ENCODE results near the gene DNAJC18.

Gene DNAJC18

DNA sequence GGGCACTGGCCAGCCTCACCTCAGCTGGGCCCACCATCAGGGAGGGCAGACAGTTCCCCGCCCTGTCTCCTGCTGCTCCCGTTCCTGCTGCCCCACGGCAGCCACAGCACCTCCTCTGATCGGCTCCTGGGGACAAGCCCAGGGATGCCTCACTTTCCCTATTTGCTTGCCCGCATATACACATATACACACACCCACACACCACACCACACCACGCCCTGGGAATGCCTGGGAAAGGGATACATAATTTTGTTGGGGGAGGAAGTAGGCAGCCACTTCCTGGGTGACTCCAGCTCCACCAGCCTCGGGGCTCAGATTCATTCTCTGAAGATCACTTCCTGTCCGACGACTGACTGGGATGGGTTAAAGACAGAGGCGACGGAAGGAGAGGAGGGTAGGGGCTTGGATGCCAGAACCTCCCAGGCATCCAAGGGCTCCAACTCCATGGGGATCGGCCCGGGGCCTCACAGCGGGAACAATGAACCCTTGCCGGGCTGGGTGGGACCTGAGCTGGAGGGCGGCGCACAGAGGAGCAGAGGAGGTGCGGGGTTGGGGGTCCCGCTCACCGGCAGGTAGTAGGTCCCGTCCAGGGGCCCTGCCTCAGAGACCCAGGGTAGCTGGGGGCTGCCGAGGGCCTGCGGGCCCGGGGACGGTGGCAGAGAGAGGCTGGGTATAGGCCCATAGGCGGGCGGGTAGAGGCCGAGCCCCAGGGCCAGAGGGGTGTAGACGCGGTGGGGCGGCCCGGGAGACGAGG, 47.6 kb downstream of the DNAJC18 start:
- peak overlapping the region; percentile 70 for H2AFZ ChIP-seq (ENCODE audit: low read depth, low read length)
- no peaks in the 10 kb centered on the region for H3K27me3 ChIP-seq (ENCODE audit: insufficient read depth, low read length, poor library complexity)
- ATAC-seq (ENCODE audit: insufficient read depth, low read depth) (peak; percentile 12), DNase-seq (peak; percentile 80)
- peaks cover 92% of the 10 kb centered on the region for H3K79me2 ChIP-seq (ENCODE audit: insufficient read depth, low read length)
- peak overlapping the region; percentile 87 for H3K9ac ChIP-seq (ENCODE audit: low read depth, low read length)
- peak overlapping the region; percentile 96 for H3K4me2 ChIP-seq (ENCODE audit: insufficient read depth, low read length)
- H3K9me3 ChIP-seq (ENCODE audit: insufficient read depth, low read length, severe bottlenecking), result no peaks in the 10 kb centered on the region
- peaks cover 72% of the 10 kb centered on the region for H3K4me1 ChIP-seq (ENCODE audit: insufficient read depth, low read length)
- H3K27ac ChIP-seq (ENCODE audit: low read length), result peak overlapping the region; percentile 99
- H3K36me3 ChIP-seq (ENCODE audit: insufficient read depth, low read length), result peaks cover 57% of the 10 kb centered on the region
- H3K4me3 ChIP-seq (ENCODE audit: low read depth in 1 of 2, low read length in 2 of 2), result peak overlapping the region; percentile 65 to 75
- H4K20me1 ChIP-seq (ENCODE audit: insufficient read depth, low read length), result peaks cover 44% of the 10 kb centered on the region
- TF ChIP-seq, protein P1, sequence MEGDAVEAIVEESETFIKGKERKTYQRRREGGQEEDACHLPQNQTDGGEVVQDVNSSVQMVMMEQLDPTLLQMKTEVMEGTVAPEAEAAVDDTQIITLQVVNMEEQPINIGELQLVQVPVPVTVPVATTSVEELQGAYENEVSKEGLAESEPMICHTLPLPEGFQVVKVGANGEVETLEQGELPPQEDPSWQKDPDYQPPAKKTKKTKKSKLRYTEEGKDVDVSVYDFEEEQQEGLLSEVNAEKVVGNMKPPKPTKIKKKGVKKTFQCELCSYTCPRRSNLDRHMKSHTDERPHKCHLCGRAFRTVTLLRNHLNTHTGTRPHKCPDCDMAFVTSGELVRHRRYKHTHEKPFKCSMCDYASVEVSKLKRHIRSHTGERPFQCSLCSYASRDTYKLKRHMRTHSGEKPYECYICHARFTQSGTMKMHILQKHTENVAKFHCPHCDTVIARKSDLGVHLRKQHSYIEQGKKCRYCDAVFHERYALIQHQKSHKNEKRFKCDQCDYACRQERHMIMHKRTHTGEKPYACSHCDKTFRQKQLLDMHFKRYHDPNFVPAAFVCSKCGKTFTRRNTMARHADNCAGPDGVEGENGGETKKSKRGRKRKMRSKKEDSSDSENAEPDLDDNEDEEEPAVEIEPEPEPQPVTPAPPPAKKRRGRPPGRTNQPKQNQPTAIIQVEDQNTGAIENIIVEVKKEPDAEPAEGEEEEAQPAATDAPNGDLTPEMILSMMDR (IDR thresholded peaks at IDR 0.05; ENCODE audit: borderline replicate concordance, extremely low read depth, low read length, poor library complexity, severe bottlenecking), result no peak
- no peak for TF ChIP-seq EZH2 (IDR thresholded peaks at IDR 0.05; ENCODE audit: borderline replicate concordance, low read depth, low read length, severe bottlenecking)

DNA sequence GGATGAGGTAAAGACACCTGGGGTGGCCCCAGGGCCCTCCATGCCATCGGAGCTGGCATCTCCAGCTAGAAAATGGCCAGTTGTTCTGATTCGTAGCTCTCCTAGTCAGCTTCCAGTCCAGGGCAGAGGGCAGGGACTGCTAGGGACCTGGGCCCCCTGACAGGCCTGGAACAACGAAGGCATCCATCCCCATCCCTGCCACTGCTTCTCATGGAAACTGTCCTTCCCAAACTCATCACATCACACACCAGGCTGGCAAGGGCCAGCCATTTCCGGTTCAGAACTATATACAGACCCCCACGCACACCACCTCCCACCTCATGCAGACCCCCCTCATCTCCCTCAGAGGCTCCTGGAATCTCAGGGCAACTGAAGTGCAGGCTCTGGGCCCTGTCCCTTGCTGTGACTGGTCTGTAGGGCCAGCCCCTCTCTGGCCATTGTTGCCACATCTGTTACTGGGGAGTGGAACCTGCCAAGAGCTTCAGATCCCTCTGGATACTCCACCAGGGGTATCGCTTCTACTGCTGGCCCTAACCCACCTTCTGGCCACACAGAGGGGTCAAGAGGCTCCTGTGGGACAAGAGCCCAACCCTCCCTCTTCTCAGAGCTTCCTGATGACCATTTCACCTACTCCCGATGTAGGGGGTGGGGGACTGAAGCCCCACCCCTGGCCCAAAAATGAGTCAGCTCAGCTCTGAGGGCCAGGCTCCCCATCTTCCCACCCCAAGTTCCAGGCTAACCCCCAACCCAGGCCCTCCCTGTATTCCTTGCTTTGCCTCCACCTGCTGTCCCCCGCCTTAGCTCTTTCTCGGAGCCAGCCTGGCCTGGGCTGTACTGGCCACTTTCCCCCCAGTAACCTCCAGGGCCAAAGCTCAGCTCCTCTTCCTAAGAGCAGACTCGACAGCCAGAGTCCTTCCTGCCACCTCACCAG, 48.4 kb downstream of the DNAJC18 start:
- peak overlapping the region; percentile 96 for H3K4me2 ChIP-seq (ENCODE audit: insufficient read depth, low read length)
- H3K27ac ChIP-seq (ENCODE audit: low read length), result peak overlapping the region; percentile 99

DNA sequence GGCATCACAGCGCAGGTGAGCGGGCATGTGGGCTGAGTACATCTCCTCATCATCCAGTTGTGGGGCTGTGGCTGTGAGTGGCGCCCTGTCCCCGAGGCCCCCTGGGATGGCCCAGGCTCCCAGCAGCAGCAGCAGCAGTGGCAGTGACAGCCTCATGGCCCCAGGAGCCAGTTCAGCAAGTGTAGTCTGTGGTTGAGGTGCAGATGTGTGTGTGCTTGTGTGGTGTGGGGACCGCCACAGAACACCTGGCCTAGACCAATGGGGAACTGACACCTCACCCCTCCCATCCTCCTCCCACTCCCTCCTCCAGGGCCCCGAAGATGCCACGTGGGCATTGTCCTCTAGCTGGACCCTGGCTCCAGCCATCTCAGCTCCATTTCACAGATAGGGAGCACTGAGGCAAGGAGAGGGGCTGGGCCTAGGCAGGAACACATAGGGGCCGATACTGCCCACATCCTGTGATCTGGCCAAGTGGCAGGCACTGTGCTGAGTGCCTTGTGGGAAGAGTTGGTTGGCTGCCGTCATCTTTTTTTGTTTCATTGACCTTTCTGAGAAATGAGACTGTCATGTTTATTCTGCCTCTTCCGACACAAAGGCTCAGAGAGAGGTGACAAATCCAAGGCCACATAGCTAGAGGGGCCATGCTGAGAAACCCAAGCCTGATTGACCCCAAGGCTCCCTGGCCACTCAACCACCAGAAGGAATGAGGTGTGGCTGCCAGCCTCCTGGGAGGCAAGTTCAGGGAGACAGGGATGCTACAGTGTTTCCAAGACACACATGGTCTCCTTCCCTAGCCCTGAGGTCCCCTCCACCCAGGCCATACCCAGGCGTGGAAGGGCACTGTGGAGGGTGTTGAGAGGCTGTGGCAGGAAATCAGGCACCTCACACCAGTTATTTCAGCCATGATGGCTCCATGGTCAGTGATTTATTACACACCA, 49.4 kb downstream of the DNAJC18 start, which contains the start of gene MZB1:
TSS of gene MZB1 (minus strand) at position 213 of the 938 bp plus-strand sequence. CDS start at position 156, 57 bp downstream.
- no peaks in the 10 kb centered on the region for H3K27me3 ChIP-seq (ENCODE audit: insufficient read depth, low read length, poor library complexity)
- H3K9me3 ChIP-seq (ENCODE audit: insufficient read depth, low read length, severe bottlenecking), result no peaks in the 10 kb centered on the region
- H3K36me3 ChIP-seq (ENCODE audit: insufficient read depth, low read length), result peaks cover 49% of the 10 kb centered on the region
- H2AFZ ChIP-seq (ENCODE audit: low read depth, low read length), result no peak within 1 kb of the TSS
- DNase-seq (peak; percentile 96), ATAC-seq (ENCODE audit: insufficient read depth, low read depth) (peak; percentile 59)
- H3K4me2 ChIP-seq (ENCODE audit: insufficient read depth, low read length), result peak within 1 kb of the TSS; percentile 96
- peak within 1 kb of the TSS; percentile 99 for H3K27ac ChIP-seq (ENCODE audit: low read length)
- H3K4me3 ChIP-seq (ENCODE audit: low read depth in 1 of 2, low read length in 2 of 2), result peak within 1 kb of the TSS; percentile 49 to 65
- H3K4me1 ChIP-seq (ENCODE audit: insufficient read depth, low read length), result peaks cover 86% of the 10 kb centered on the region
- peak within 1 kb of the TSS; percentile 87 for H3K9ac ChIP-seq (ENCODE audit: low read depth, low read length)
- H3K79me2 ChIP-seq (ENCODE audit: insufficient read depth, low read length), result peaks cover 88% of the 10 kb centered on the region
- peaks cover 33% of the 10 kb centered on the region for H4K20me1 ChIP-seq (ENCODE audit: insufficient read depth, low read length)
- TF ChIP-seq, protein P1 (IDR thresholded peaks at IDR 0.05; ENCODE audit: borderline replicate concordance, extremely low read depth, low read length, poor library complexity, severe bottlenecking), result peak; percentile 22
- no peak for TF ChIP-seq EZH2 (IDR thresholded peaks at IDR 0.05; ENCODE audit: borderline replicate concordance, low read depth, low read length, severe bottlenecking)

More for the DNA sequence above, 48.4 kb downstream of the DNAJC18 start:
- Histone ChIP-seq H3K4me1 (ENCODE audit: insufficient read depth, low read length) (peaks cover 78% of the 10 kb centered on the region), H3K27me3 (ENCODE audit: insufficient read depth, low read length, poor library complexity) (no peaks in the 10 kb centered on the region), H3K36me3 (ENCODE audit: insufficient read depth, low read length) (peaks cover 57% of the 10 kb centered on the region), H4K20me1 (ENCODE audit: insufficient read depth, low read length) (peaks cover 42% of the 10 kb centered on the region), H3K79me2 (ENCODE audit: insufficient read depth, low read length) (peaks cover 95% of the 10 kb centered on the region), H3K9ac (ENCODE audit: low read depth, low read length) (peak overlapping the region; percentile 87), H2AFZ (ENCODE audit: low read depth, low read length) (peak overlapping the region; percentile 70), H3K4me3 (ENCODE audit: low read depth in 1 of 2, low read length in 2 of 2) (peak overlapping the region; percentile 65 to 75), H3K9me3 (ENCODE audit: insufficient read depth, low read length, severe bottlenecking) (no peaks in the 10 kb centered on the region)
- TF ChIP-seq, protein P1 (IDR thresholded peaks at IDR 0.05; ENCODE audit: borderline replicate concordance, extremely low read depth, low read length, poor library complexity, severe bottlenecking), result no peak
- no peak for TF ChIP-seq EZH2 (IDR thresholded peaks at IDR 0.05; ENCODE audit: borderline replicate concordance, low read depth, low read length, severe bottlenecking)
- no peak for DNase-seq
- no peak for ATAC-seq (ENCODE audit: insufficient read depth, low read depth)
